ENCODE data around the gene IRS2.

Gene IRS2

GRCh38 chr13:109728791-109729731, 57.3 kb downstream of the IRS2 start:
- TF ChIP-seq GATA3 (IDR thresholded peaks at IDR 0.05; ENCODE audit: low read depth, low read length) (no peak), GATA2 (IDR thresholded peaks at IDR 0.05; ENCODE audit: low read depth, low read length) (no peak)

GRCh38 chr13:109728061-109728460, 58.3 kb downstream of the IRS2 start:
- no peak for TF ChIP-seq GATA3 (IDR thresholded peaks at IDR 0.05; ENCODE audit: low read depth, low read length)
- TF ChIP-seq GATA2 (IDR thresholded peaks at IDR 0.05; ENCODE audit: low read depth, low read length): no peak

- TF ChIP-seq GATA2 (IDR thresholded peaks at IDR 0.05; ENCODE audit: low read depth, low read length): no peak
- TF ChIP-seq GATA3 (IDR thresholded peaks at IDR 0.05; ENCODE audit: low read depth, low read length): no peak
These were observed 59.1 kb downstream of the IRS2 start for GRCh38 chr13:109727251-109727650.

- TF ChIP-seq GATA3 (IDR thresholded peaks at IDR 0.05; ENCODE audit: low read depth, low read length): no peak
- TF ChIP-seq GATA2 (IDR thresholded peaks at IDR 0.05; ENCODE audit: low read depth, low read length): no peak
These were observed 60.3 kb downstream of the IRS2 start for GRCh38 chr13:109725995-109726637.

GRCh38 chr13:109725297-109725696, 61.1 kb downstream of the IRS2 start:
- TF ChIP-seq GATA2 (IDR thresholded peaks at IDR 0.05; ENCODE audit: low read depth, low read length) (no peak), GATA3 (IDR thresholded peaks at IDR 0.05; ENCODE audit: low read depth, low read length) (no peak)

- no peak for TF ChIP-seq GATA2 (IDR thresholded peaks at IDR 0.05; ENCODE audit: low read depth, low read length)
- TF ChIP-seq GATA3 (IDR thresholded peaks at IDR 0.05; ENCODE audit: low read depth, low read length): no peak
These were observed 61.8 kb downstream of the IRS2 start for GRCh38 chr13:109724603-109725002.

GRCh38 chr13:109723046-109723445, 63.3 kb downstream of the IRS2 start:
- TF ChIP-seq GATA3 (IDR thresholded peaks at IDR 0.05; ENCODE audit: low read depth, low read length) (no peak), GATA2 (IDR thresholded peaks at IDR 0.05; ENCODE audit: low read depth, low read length) (no peak)

- no peak for TF ChIP-seq GATA3 (IDR thresholded peaks at IDR 0.05; ENCODE audit: low read depth, low read length)
- no peak for TF ChIP-seq GATA2 (IDR thresholded peaks at IDR 0.05; ENCODE audit: low read depth, low read length)
These were observed 64.3 kb downstream of the IRS2 start for GRCh38 chr13:109722068-109722467.

- TF ChIP-seq GATA2 (IDR thresholded peaks at IDR 0.05; ENCODE audit: low read depth, low read length) (no peak), GATA3 (IDR thresholded peaks at IDR 0.05; ENCODE audit: low read depth, low read length) (no peak)
These were observed 65.6 kb downstream of the IRS2 start for GRCh38 chr13:109720758-109721184.

GRCh38 chr13:109719962-109720646, 66.3 kb downstream of the IRS2 start:
- TF ChIP-seq GATA3 (IDR thresholded peaks at IDR 0.05; ENCODE audit: low read depth, low read length): no peak
- no peak for TF ChIP-seq GATA2 (IDR thresholded peaks at IDR 0.05; ENCODE audit: low read depth, low read length)

GRCh38 chr13:109718726-109719125, 67.7 kb downstream of the IRS2 start:
- TF ChIP-seq GATA2 (IDR thresholded peaks at IDR 0.05; ENCODE audit: low read depth, low read length) (no peak), GATA3 (IDR thresholded peaks at IDR 0.05; ENCODE audit: low read depth, low read length) (no peak)

- TF ChIP-seq GATA2 (IDR thresholded peaks at IDR 0.05; ENCODE audit: low read depth, low read length): no peak
- no peak for TF ChIP-seq GATA3 (IDR thresholded peaks at IDR 0.05; ENCODE audit: low read depth, low read length)
These were observed 68.7 kb downstream of the IRS2 start for GRCh38 chr13:109717686-109718085.

GRCh38 chr13:109715902-109716301, 70.5 kb downstream of the IRS2 start:
- no peak for TF ChIP-seq GATA3 (IDR thresholded peaks at IDR 0.05; ENCODE audit: low read depth, low read length)
- no peak for TF ChIP-seq GATA2 (IDR thresholded peaks at IDR 0.05; ENCODE audit: low read depth, low read length)

- TF ChIP-seq GATA2 (IDR thresholded peaks at IDR 0.05; ENCODE audit: low read depth, low read length) (no peak), GATA3 (IDR thresholded peaks at IDR 0.05; ENCODE audit: low read depth, low read length) (no peak)
These were observed 72.7 kb downstream of the IRS2 start for GRCh38 chr13:109713681-109714080.
